GM03348 (cell line): Measurements from ENCODE around the gene IL6R.
"Not testable (repeated sequence)": the region's sequence is repeated elsewhere in the genome, so short reads cannot be mapped to it uniquely, and the experiment has no call there.

Experiments
- DNase-seq: peaks from one replicate; pipeline ENCODE4 v3.0.0; 2012; ENCODE audit warnings: low spot score

IL6R gene

DNA sequence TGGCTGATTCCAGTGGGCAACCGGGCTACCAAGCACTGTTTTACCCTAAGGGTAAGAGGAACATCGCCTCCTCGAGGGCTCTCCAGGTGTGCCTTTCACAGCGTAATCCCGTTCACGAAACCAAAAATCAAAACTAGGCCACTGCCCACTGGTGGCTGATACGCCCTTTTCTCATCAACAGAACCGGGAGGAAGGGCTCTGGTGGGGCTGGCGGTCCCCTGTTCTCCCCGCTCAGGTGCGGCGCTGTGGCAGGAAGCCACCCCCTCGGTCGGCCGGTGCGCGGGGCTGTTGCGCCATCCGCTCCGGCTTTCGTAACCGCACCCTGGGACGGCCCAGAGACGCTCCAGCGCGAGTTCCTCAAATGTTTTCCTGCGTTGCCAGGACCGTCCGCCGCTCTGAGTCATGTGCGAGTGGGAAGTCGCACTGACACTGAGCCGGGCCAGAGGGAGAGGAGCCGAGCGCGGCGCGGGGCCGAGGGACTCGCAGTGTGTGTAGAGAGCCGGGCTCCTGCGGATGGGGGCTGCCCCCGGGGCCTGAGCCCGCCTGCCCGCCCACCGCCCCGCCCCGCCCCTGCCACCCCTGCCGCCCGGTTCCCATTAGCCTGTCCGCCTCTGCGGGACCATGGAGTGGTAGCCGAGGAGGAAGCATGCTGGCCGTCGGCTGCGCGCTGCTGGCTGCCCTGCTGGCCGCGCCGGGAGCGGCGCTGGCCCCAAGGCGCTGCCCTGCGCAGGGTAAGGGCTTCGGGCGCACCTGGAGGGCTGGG lies at the start of gene IL6R:
Gene IL6R (plus strand): TSS at position 360 of the 763 bp plus-strand sequence. CDS start 287 bp downstream, at position 647.
- DNase-seq: peak; percentile 93

DNA sequence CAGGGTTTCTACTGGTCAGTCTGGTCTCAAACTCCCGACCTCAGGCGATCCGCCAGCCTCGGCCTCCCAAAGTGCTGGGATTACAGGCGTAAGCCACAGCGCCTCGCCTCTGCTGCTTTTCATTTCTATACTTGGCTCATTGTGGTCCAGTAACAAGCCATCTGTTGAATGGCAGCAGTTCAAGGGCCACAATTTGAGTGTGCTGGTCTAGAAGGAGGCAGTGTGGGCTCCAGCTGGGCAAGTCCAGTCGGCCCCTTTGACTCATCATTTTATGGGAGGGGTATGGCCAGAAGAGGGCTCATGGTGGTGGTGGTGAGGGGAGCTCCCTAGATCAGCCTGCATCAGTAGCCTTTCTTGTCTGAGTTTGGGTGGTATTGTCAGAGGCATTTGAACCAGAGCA lies 46.6 kb upstream of the IL6R start:
- no peak for DNase-seq

- no peak for DNase-seq
Observed at GRCh38 chr1:154360288-154360687, 44.9 kb upstream of the IL6R start.

- DNase-seq: not testable (repeated sequence)
Observed at GRCh38 chr1:154360881-154361280, 44.3 kb upstream of the IL6R start.

DNA sequence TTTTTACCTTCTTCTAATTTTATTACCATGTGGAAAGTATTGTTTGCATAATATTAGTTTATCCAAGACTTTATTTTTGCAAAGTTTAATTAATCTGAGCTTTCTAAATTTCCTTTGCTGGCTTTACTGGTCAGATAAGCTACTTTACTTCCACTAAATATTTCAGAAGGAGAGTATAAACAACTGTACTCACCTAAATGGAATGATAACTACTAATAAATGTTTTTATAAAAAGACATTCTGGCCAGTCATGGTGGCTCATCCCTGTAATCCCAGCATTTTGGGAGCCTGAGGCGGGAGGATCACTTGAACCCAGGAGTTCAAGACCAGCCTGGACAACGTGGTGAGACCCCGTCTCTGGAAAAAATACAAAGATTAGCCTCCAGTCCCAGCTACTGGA lies 43.8 kb upstream of the IL6R start:
- no peak for DNase-seq

DNA sequence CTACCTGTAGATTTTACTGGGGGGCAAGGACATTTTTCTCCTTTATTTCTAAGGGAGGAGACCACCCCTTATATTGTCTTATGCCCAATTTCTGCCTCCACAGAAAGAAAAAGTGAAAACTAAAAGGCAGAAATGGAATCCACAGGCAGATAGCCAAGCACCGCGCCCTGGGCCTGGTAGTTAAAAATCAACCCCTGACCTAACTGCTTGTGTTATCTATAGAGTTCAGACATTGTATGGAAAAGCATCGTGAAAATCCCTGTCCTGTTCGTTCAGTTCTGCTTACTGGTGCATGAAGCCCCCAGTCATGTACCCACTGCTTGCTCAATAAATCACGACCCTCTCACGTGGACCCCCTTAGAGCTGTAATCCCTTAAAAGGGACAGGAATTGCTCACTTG lies 33.7 kb upstream of the IL6R start:
- no peak for DNase-seq

- not testable (repeated sequence) for DNase-seq
Observed at GRCh38 chr1:154373777-154374357, 31.3 kb upstream of the IL6R start.

DNA sequence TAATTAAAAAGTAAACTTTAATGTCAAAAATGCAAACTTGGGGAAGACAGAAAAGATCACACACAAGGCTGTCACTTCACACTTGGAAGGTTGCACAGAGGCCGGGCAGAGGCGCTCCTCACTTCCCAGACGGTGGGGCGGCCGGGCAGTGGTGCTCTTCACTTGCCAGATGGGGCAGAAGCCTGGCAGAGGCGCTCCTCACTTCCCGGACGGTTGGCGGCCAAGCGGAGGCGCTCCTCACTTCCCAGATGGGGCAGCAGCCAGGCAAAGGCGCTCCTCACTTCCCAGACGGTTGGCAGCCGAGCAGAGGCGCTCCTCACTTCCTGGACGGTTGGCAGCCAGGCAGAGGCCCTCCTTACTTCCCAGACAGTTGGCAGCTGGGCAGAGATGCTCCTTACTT lies 25.8 kb upstream of the IL6R start:
- no peak for DNase-seq

- no peak for DNase-seq
Observed at GRCh38 chr1:154384650-154385489, 20.3 kb upstream of the IL6R start.

GRCh38 chr1:154386643-154387352 lies 18.3 kb upstream of the IL6R start:
- peak; percentile 44 for DNase-seq

- DNase-seq: no peak
Observed at GRCh38 chr1:154391086-154391770, 13.9 kb upstream of the IL6R start.

GRCh38 chr1:154398141-154398540 lies 7.0 kb upstream of the IL6R start:
- DNase-seq: no peak

DNA sequence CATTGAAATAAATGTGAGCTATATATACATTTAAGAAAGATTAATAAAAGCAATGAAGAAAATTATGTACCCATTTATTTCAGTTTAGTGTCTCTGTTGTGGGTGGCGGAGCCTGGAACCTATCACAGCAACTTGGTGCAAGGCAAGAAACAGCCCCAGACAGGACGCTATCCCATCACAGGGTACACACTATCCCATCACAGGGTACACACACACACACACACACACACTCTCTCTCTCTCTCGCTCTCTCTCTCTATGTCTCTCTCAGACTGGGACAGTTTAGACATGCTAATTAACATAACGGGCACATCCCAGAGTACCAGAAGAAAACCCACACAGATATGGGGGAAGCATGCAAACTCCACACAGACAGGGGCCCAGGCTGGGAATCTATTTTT lies 6.5 kb upstream of the IL6R start:
- DNase-seq: no peak

DNA sequence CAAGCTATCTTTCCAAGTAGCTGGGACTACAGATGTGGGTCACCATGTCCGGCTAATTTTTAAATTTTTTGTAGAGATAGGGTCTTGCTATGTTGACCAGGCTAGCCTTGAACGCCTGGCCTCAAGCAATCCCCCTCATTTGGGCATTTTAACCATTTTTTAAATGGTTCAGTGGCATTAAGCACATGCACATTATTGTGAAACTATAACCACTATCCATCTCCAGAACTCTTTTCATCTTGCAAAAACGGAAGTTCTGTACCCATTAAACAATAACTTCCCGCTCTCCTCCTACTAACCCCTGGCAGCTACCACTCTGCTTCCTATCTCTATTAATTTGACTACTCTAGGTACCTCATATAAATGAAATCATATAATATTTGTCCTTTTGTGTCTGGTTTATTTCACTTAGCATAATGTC lies 4.8 kb upstream of the IL6R start:
- DNase-seq: no peak

GRCh38 chr1:154402409-154402921 lies 2.7 kb upstream of the IL6R start:
- DNase-seq: no peak

DNA sequence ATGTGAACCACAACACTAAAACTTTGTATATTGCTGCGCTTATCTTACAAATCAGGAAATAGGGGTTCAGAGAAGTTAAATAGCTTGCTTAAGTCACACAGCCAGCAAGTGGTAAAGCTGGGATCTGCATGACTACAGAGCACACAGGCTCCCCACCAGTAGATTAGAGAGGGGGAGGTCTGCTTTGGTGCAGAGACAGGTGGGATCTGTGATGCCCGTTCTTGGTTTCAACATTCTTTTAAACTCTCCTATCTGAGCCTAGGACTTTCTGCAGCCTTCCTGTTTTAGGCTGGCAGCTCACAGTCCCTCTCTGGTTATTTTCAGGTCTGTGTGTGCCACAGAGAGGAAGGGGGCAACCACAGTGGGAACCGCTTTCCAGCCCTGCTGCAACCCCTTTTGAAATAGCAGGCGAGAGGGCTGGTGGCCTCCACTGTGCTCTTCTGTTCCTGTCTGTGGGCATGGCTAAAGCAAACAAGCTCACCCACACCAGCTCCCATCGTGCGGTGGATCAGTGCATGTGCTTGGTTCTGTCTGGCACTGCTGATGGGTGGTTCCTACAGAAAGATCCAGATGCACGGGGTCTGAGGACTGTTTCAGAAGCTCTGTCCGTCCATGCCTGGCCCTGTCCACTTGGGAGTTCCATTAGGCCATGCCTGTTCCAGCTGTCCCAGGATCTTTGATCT lies 1.7 kb upstream of the IL6R start:
- DNase-seq: no peak

DNA sequence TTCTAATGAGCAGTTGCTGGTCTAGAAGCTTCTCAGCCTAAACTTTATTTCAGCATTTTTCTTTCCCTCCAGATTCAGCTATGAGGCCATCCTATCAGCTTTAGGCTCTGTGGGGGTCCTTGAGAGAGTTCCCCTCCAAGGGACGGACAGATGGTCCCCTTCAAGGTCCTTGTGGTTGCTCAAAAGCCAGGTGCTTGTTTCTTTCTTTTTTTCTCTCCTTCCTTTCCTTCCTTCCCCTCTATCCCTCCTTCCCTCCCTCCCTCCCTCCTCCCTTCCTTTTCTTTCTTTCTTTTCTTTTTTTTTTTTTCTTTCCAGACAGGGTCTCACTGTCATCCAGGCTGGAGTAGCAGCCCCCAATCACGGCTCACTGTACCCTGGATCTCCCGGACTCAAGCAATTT lies 1.2 kb upstream of the IL6R start:
- no peak for DNase-seq

DNA sequence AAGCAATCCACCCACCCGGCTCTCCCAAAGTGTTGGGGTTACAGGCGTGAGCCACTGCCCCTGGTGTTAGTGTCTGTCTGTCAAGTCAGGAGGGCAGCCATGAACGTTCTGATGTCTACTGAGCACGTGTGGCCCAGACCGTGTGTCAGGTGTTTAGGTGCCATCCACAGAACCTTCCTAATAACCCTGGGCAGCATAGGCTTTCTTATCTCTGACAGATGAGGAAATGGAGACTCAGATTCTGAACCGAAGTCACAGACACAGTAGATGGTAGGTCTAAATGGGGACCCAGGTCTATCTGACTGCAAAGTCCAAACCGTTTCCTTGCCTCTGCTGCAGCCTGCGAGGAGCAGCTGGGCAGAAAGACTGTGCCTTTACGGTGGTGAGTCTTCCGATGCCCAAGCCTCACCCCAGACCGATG lies 622 bp upstream of the IL6R start:
- DNase-seq: no peak

GRCh38 chr1:154405747-154406571 lies 816 bp downstream of the IL6R start:
- peak; percentile 68 for DNase-seq

- DNase-seq: no peak
Observed at GRCh38 chr1:154406572-154406879, 1.4 kb downstream of the IL6R start.
